CD14-positive monocyte (primary cell): ENCODE measurements around the gene TUBG2. TPM values are rescaled to one million over a fixed set of nuclear protein-coding genes. Genes with fewer than 3 reads are reported as not detected.
A peak's percentile ranks its signal among the peaks of the same experiment; 100 is the strongest.
"Not testable (repeated sequence)": the region's sequence is repeated elsewhere in the genome, so short reads cannot be mapped to it uniquely, and the experiment has no call there.

Experiments
- DNase-seq, 3 donors: peaks; one replicate each; pipeline ENCODE4 v3.0.0-alpha.2; 2011 to 2022
- H2AFZ ChIP-seq: 2 replicates; pipeline ENCODE4 v1.6.0; 2012; ENCODE audit warnings: mild to moderate bottlenecking, low read depth, low read length, inconsistent platforms; ENCODE audit not compliant: insufficient read depth, poor library complexity, severe bottlenecking
- H3K27ac ChIP-seq, 2 donors: 1 replicate in 1 of 2; 2 replicates in 1 of 2; pipeline ENCODE4 v1.5.1; 2012 to 2013; ENCODE audit warnings: low read length in 2 of 2, control low read depth in 1 of 2, inconsistent platforms in 1 of 2, low read depth in 1 of 2, mild to moderate bottlenecking in 1 of 2
- H3K27me3 ChIP-seq, 2 donors: one replicate each; pipeline versions ENCODE4 v1.6.0 to v1.6.1; 2011 to 2013; ENCODE audit warnings: low read length in 2 of 2; ENCODE audit not compliant: control insufficient read depth in 2 of 2, insufficient read depth in 2 of 2
- H3K36me3 ChIP-seq, 2 donors: replicated peaks in 1 of 2; 1 replicate in 1 of 2; 2 replicates in 1 of 2; pipeline versions ENCODE4 v1.5.1 to v1.6.1; 2012 to 2013; ENCODE audit warnings: low read length in 2 of 2, control low read depth in 1 of 2, inconsistent platforms in 1 of 2, mild to moderate bottlenecking in 1 of 2; ENCODE audit not compliant: insufficient read depth in 2 of 2, control insufficient read depth in 1 of 2
- H3K4me1 ChIP-seq, 2 donors: 1 replicate in 1 of 2; 2 replicates in 1 of 2; pipeline versions ENCODE4 v1.5.1 to v1.6.1; 2012 to 2013; ENCODE audit warnings: low read length in 2 of 2, control low read depth in 1 of 2, inconsistent platforms in 1 of 2, mild to moderate bottlenecking in 1 of 2, moderate library complexity in 1 of 2; ENCODE audit not compliant: insufficient read depth in 2 of 2, control insufficient read depth in 1 of 2
- H3K4me2 ChIP-seq: replicated peaks from 2 replicates; pipeline ENCODE3; 2012; ENCODE audit warnings: low read length, moderate library complexity, mild to moderate bottlenecking; ENCODE audit not compliant: poor library complexity, severe bottlenecking; ENCODE audit errors: extremely low read depth
- H3K4me3 ChIP-seq, 3 experiments: fragments of 200-600 bp in 1 of 3; sonication (generic) in 1 of 3; replicated peaks in 1 of 3; 1 replicate in 2 of 3; 2 replicates in 1 of 3; pipeline ENCODE4 v1.5.1; 2011 to 2013; ENCODE audit warnings: low read length in 3 of 3, mild to moderate bottlenecking in 3 of 3, control low read depth in 2 of 3, low read depth in 2 of 3, inconsistent platforms in 1 of 3, moderate library complexity in 1 of 3
- H3K79me2 ChIP-seq: 2 replicates; pipeline ENCODE4 v1.6.0; 2012; ENCODE audit warnings: mild to moderate bottlenecking, control low read depth, inconsistent platforms, low read length, moderate library complexity; ENCODE audit not compliant: insufficient read depth
- H3K9ac ChIP-seq: 2 replicates; pipeline ENCODE4 v1.6.0; 2017; ENCODE audit warnings: low read length, mild to moderate bottlenecking; ENCODE audit not compliant: insufficient read depth, poor library complexity, severe bottlenecking
- H3K9me3 ChIP-seq, 2 donors: replicated peaks in 1 of 2; 1 replicate in 1 of 2; 2 replicates in 1 of 2; pipeline versions ENCODE4 v1.5.1 to v1.6.1; 2012 to 2013; ENCODE audit warnings: low read length in 2 of 2, control low read depth in 1 of 2; ENCODE audit not compliant: control insufficient read depth in 1 of 2, insufficient read depth in 1 of 2
- H4K20me1 ChIP-seq: 2 replicates; pipeline ENCODE4 v1.6.0; 2012; ENCODE audit warnings: mild to moderate bottlenecking, low read length, control low read depth, moderate library complexity; ENCODE audit not compliant: insufficient read depth
- H3K27ac Mint-ChIP-seq, 7 donors: one replicate each; pipeline ENCODE4 v1.8.0; 2020; ENCODE audit warnings: mild to moderate bottlenecking in 7 of 7, mixed read lengths in 7 of 7, moderate library complexity in 6 of 7, inconsistent platforms in 2 of 7
- H3K27me3 Mint-ChIP-seq, 3 donors: one replicate each; pipeline ENCODE4 v1.8.0; 2021 to 2022; ENCODE audit warnings: low read depth in 3 of 3, mild to moderate bottlenecking in 3 of 3, mixed read lengths in 3 of 3, moderate library complexity in 3 of 3, inconsistent platforms in 1 of 3
- H3K36me3 Mint-ChIP-seq, 2 donors: one replicate each; pipeline ENCODE4 v1.8.0; 2020; ENCODE audit warnings: mixed read lengths in 2 of 2, inconsistent platforms in 1 of 2, mild to moderate bottlenecking in 1 of 2
- H3K4me1 Mint-ChIP-seq: one replicate; pipeline ENCODE4 v1.8.0; 2020; ENCODE audit warnings: mild to moderate bottlenecking, mixed read lengths
- H3K4me3 Mint-ChIP-seq, 2 donors: one replicate each; pipeline ENCODE4 v1.8.0; 2020; ENCODE audit warnings: mild to moderate bottlenecking in 2 of 2, mixed read lengths in 2 of 2, moderate library complexity in 1 of 2
- H3K9me3 Mint-ChIP-seq, 7 donors: one replicate each; pipeline ENCODE4 v1.8.0; 2020 to 2022; ENCODE audit warnings: mixed read lengths in 7 of 7, mild to moderate bottlenecking in 6 of 7, moderate library complexity in 6 of 7, inconsistent platforms in 2 of 7
- CTCF ChIP-seq: fragments of 200-600 bp; IDR thresholded peaks from one replicate; pipeline ENCODE4 v1.8.0; 2022; ENCODE audit warnings: antibody characterized with exemption, mild to moderate bottlenecking
- WGBS: methylation state at CpG from one replicate; pipeline ENCODE4 v1.1.5; 2013; ENCODE audit warnings: missing lambda C conversion rate; ENCODE audit not compliant: insufficient coverage; 5-methylcytosine and 5-hydroxymethylcytosine counted together
- intact Hi-C, 2 donors: fragments of 100-400 bp; cut with micrococcal nuclease; formaldehyde crosslinking; loops; one replicate each; pipeline versions ENCODE4 v1.15.0 to v1.15.1; 2023
- polyA plus RNA-seq, 3 donors: library from polyadenylated mRNA; depleted of rRNA in 1 of 3; unstranded in 2 of 3; stranded (reverse) in 1 of 3; fragments of 300-500 nt in 2 of 3; fragments of >200 nt in 1 of 3; fragmentation: Illumina TruSeq in 2 of 3; gene quantifications; 1 replicate in 2 of 3; 2 replicates in 1 of 3; pipeline ENCODE4 v1.2.3, GENCODE V29; 2012 to 2021

The TUBG2 gene
- polyA plus RNA-seq, 3 donors = 0.31 to 7.3 (median 0.47) TPM

GRCh38 chr17:42655528-42655927 is 3.6 kb upstream of the TUBG2 start:
- 47% methylated on average over 2 of the region's 2 CpGs for WGBS
- no peak overlapping the region for H3K4me3 Mint-ChIP-seq
- no peak overlapping the region for H3K27ac Mint-ChIP-seq
- Histone ChIP-seq H3K4me1 (peaks cover 16 to 21% of the 10 kb centered on the region in 2 donors), H3K9ac (no peak overlapping the region), H2AFZ (no peak overlapping the region), H3K36me3 (no peaks in the 10 kb centered on the region), H3K79me2 (no peaks in the 10 kb centered on the region), H3K4me3 (no peak overlapping the region), H3K4me2 (no peak overlapping the region), H3K27ac (no peak overlapping the region), H4K20me1 (no peaks in the 10 kb centered on the region), H3K27me3 (peaks cover 2 to 19% of the 10 kb centered on the region in 2 donors), H3K9me3 (no peaks in the 10 kb centered on the region)
- peaks cover 0 to 7% (median 3%) of the 10 kb centered on the region in 7 donors for H3K9me3 Mint-ChIP-seq
- H3K36me3 Mint-ChIP-seq = no peaks in the 10 kb centered on the region
- TF ChIP-seq CTCF = no peak
- H3K27me3 Mint-ChIP-seq = peaks cover 29 to 44% (median 30%) of the 10 kb centered on the region in 3 donors
- intact Hi-C loops = no loop called here
- DNase-seq = no peak
- H3K4me1 Mint-ChIP-seq = peaks cover 34% of the 10 kb centered on the region

GRCh38 chr17:42657824-42658588 is 1.1 kb upstream of the TUBG2 start:
- H3K27ac Mint-ChIP-seq = no peak overlapping the region
- peaks cover 0 to 7% (median 3%) of the 10 kb centered on the region in 7 donors for H3K9me3 Mint-ChIP-seq
- no peak overlapping the region for H2AFZ ChIP-seq
- no peaks in the 10 kb centered on the region for H3K79me2 ChIP-seq
- H3K9ac ChIP-seq = no peak overlapping the region
- peaks cover 28 to 38% (median 31%) of the 10 kb centered on the region in 3 donors for H3K27me3 Mint-ChIP-seq
- no peak overlapping the region for H3K4me2 ChIP-seq
- H3K9me3 ChIP-seq = no peaks in the 10 kb centered on the region
- no peak for TF ChIP-seq CTCF
- intact Hi-C loops = no loop called here
- H3K4me1 ChIP-seq = peaks cover 16 to 21% of the 10 kb centered on the region in 2 donors
- 80% methylated on average over 1 of the region's 9 CpGs for WGBS
- no peak overlapping the region for H3K27ac ChIP-seq
- no peaks in the 10 kb centered on the region for H3K36me3 Mint-ChIP-seq
- no peaks in the 10 kb centered on the region for H3K36me3 ChIP-seq
- no peak for DNase-seq
- H4K20me1 ChIP-seq = no peaks in the 10 kb centered on the region
- peaks cover 2 to 18% of the 10 kb centered on the region in 2 donors for H3K27me3 ChIP-seq
- H3K4me1 Mint-ChIP-seq = peaks cover 32% of the 10 kb centered on the region
- no peak overlapping the region for H3K4me3 ChIP-seq
- H3K4me3 Mint-ChIP-seq = peak overlapping the region; percentile 59 to 89

DNA sequence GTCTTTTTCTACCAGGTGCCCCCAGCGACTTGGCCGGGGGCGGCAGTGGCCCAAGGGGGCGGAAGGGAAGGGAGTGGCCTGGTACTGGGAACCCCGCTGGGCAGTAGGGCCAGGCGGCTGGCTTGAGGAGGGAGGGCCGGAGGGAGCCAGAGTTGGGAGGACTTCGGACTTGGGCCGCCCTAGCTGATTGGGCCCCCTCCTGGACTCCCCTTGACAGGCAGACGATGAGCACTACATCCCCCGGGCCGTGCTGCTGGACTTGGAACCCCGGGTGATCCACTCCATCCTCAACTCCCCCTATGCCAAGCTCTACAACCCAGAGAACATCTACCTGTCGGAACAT is 819 bp downstream of the TUBG2 start:
- H3K79me2 ChIP-seq, H3K9me3 ChIP-seq, H3K36me3 Mint-ChIP-seq, DNase-seq, H3K36me3 ChIP-seq, H3K27ac Mint-ChIP-seq, H4K20me1 ChIP-seq, H3K27ac ChIP-seq, H3K4me3 ChIP-seq, H3K9me3 Mint-ChIP-seq, H3K9ac ChIP-seq, H3K27me3 ChIP-seq, intact Hi-C loops: not testable (repeated sequence)
- Mint-ChIP-seq H3K4me1 (peaks cover 23% of the 10 kb centered on the region), H3K27me3 (peaks cover 9 to 20% (median 12%) of the 10 kb centered on the region in 3 donors), H3K4me3 (peak overlapping the region in 1 of 2 donors; percentile 89)
- WGBS = no CpG with 5 or more reads among the region's 14 CpGs
- peaks cover 11 to 13% of the 10 kb centered on the region in 2 donors for H3K4me1 ChIP-seq
- H2AFZ ChIP-seq = peak overlapping the region; percentile 89
- peak overlapping the region; percentile 90 for H3K4me2 ChIP-seq
